Muscle layer of duodenum (tissue), 2 donors: Measurements from ENCODE around the gene GLI3.

ENCODE experiments used
- H3K27ac ChIP-seq: one replicate; pipeline ENCODE4 v1.7.0; 2013; ENCODE audit warnings: mild to moderate bottlenecking, low read length
- H3K27me3 ChIP-seq: one replicate; pipeline ENCODE4 v1.7.0; 2013; ENCODE audit warnings: low read depth, mild to moderate bottlenecking, control low read depth, low read length
- H3K36me3 ChIP-seq, 2 donors: one replicate each; pipeline ENCODE4 v1.7.0; 2013; ENCODE audit warnings: low read length in 2 of 2, control low read depth in 1 of 2, mild to moderate bottlenecking in 1 of 2; ENCODE audit not compliant: insufficient read depth in 2 of 2, control insufficient read depth in 1 of 2
- H3K4me1 ChIP-seq, 2 donors: one replicate each; pipeline ENCODE4 v1.7.0; 2013; ENCODE audit warnings: low read length in 2 of 2, mild to moderate bottlenecking in 2 of 2, control low read depth in 1 of 2, moderate library complexity in 1 of 2; ENCODE audit not compliant: insufficient read depth in 2 of 2, control insufficient read depth in 1 of 2
- H3K4me3 ChIP-seq, 2 donors: one replicate each; pipeline ENCODE4 v1.7.0; 2013; ENCODE audit warnings: low read length in 2 of 2, low read depth in 1 of 2, mild to moderate bottlenecking in 1 of 2
- H3K9me3 ChIP-seq, 2 donors: one replicate each; pipeline ENCODE4 v1.7.0; 2013; ENCODE audit warnings: low read length in 2 of 2, control low read depth in 1 of 2, mild to moderate bottlenecking in 1 of 2; ENCODE audit not compliant: control insufficient read depth in 1 of 2
- donor health status: healthy.

The GLI3 gene

GRCh38 chr7:42075418-42075817 is 161.6 kb downstream of the GLI3 start:
- H3K4me3 ChIP-seq: no peak overlapping the region
- no peaks in the 10 kb centered on the region for H3K9me3 ChIP-seq
- no peaks in the 10 kb centered on the region for H3K27me3 ChIP-seq
- peaks cover 4 to 6% of the 10 kb centered on the region in 2 donors for H3K36me3 ChIP-seq
- H3K27ac ChIP-seq: no peak overlapping the region
- peaks cover 3 to 49% of the 10 kb centered on the region in 2 donors for H3K4me1 ChIP-seq

GRCh38 chr7:42074076-42074475 is 162.9 kb downstream of the GLI3 start:
- no peaks in the 10 kb centered on the region for H3K27me3 ChIP-seq
- H3K4me1 ChIP-seq: peaks cover 3 to 52% of the 10 kb centered on the region in 2 donors
- H3K27ac ChIP-seq: no peak overlapping the region
- H3K9me3 ChIP-seq: no peaks in the 10 kb centered on the region
- H3K4me3 ChIP-seq: no peak overlapping the region
- H3K36me3 ChIP-seq: peaks cover 4 to 6% of the 10 kb centered on the region in 2 donors

- Histone ChIP-seq H3K9me3 (no peaks in the 10 kb centered on the region), H3K27ac (no peak overlapping the region), H3K27me3 (no peaks in the 10 kb centered on the region), H3K4me3 (no peak overlapping the region), H3K36me3 (peaks cover 4 to 6% of the 10 kb centered on the region in 2 donors), H3K4me1 (peaks cover 3 to 44% of the 10 kb centered on the region in 2 donors)
Measured at GRCh38 chr7:42071372-42072261, 165.4 kb downstream of the GLI3 start.

GRCh38 chr7:42070068-42070467 is 166.9 kb downstream of the GLI3 start:
- H3K27ac ChIP-seq: no peak overlapping the region
- peaks cover 4 to 6% of the 10 kb centered on the region in 2 donors for H3K36me3 ChIP-seq
- peaks cover 0 to 35% of the 10 kb centered on the region in 2 donors for H3K4me1 ChIP-seq
- no peaks in the 10 kb centered on the region for H3K27me3 ChIP-seq
- no peaks in the 10 kb centered on the region for H3K9me3 ChIP-seq
- no peak overlapping the region for H3K4me3 ChIP-seq

GRCh38 chr7:42069590-42069989 is 167.4 kb downstream of the GLI3 start:
- no peaks in the 10 kb centered on the region for H3K27me3 ChIP-seq
- peaks cover 3 to 4% of the 10 kb centered on the region in 2 donors for H3K36me3 ChIP-seq
- H3K27ac ChIP-seq: no peak overlapping the region
- H3K4me3 ChIP-seq: no peak overlapping the region
- no peaks in the 10 kb centered on the region for H3K9me3 ChIP-seq
- peaks cover 0 to 31% of the 10 kb centered on the region in 2 donors for H3K4me1 ChIP-seq

- Histone ChIP-seq H3K9me3 (no peaks in the 10 kb centered on the region), H3K4me3 (no peak overlapping the region), H3K36me3 (no peaks in the 10 kb centered on the region), H3K27ac (no peak overlapping the region), H3K4me1 (peaks cover 0 to 29% of the 10 kb centered on the region in 2 donors), H3K27me3 (no peaks in the 10 kb centered on the region)
Measured at GRCh38 chr7:42068554-42069280, 168.3 kb downstream of the GLI3 start.

- Histone ChIP-seq H3K4me1 (peaks cover 0 to 23% of the 10 kb centered on the region in 2 donors), H3K27ac (no peak overlapping the region), H3K9me3 (no peaks in the 10 kb centered on the region), H3K36me3 (no peaks in the 10 kb centered on the region), H3K27me3 (no peaks in the 10 kb centered on the region), H3K4me3 (no peak overlapping the region)
Measured at GRCh38 chr7:42065942-42066341, 171.1 kb downstream of the GLI3 start.

GRCh38 chr7:42065015-42065414 is 172.0 kb downstream of the GLI3 start:
- Histone ChIP-seq H3K4me3 (no peak overlapping the region), H3K27me3 (no peaks in the 10 kb centered on the region), H3K27ac (no peak overlapping the region), H3K36me3 (no peaks in the 10 kb centered on the region), H3K9me3 (no peaks in the 10 kb centered on the region), H3K4me1 (peaks cover 0 to 16% of the 10 kb centered on the region in 2 donors)

- Histone ChIP-seq H3K4me3 (no peak overlapping the region), H3K27me3 (no peaks in the 10 kb centered on the region), H3K27ac (no peak overlapping the region), H3K36me3 (no peaks in the 10 kb centered on the region), H3K4me1 (peaks cover 0 to 16% of the 10 kb centered on the region in 2 donors), H3K9me3 (no peaks in the 10 kb centered on the region)
Measured at GRCh38 chr7:42064534-42064933, 172.5 kb downstream of the GLI3 start.

- Histone ChIP-seq H3K4me1 (peaks cover 0 to 14% of the 10 kb centered on the region in 2 donors), H3K27me3 (no peaks in the 10 kb centered on the region)
Measured at GRCh38 chr7:42059275-42059674, 177.7 kb downstream of the GLI3 start.

GRCh38 chr7:42057331-42057730 is 179.7 kb downstream of the GLI3 start:
- H3K4me1 ChIP-seq: peaks cover 0 to 7% of the 10 kb centered on the region in 2 donors
- H3K4me3 ChIP-seq: no peak overlapping the region
- no peaks in the 10 kb centered on the region for H3K9me3 ChIP-seq
- no peak overlapping the region for H3K27ac ChIP-seq
- no peaks in the 10 kb centered on the region for H3K36me3 ChIP-seq
- H3K27me3 ChIP-seq: no peaks in the 10 kb centered on the region

More at GRCh38 chr7:42059275-42059674, 177.7 kb downstream of the GLI3 start:
- Histone ChIP-seq H3K9me3 (no peaks in the 10 kb centered on the region), H3K4me3 (no peak overlapping the region), H3K27ac (no peak overlapping the region), H3K36me3 (no peaks in the 10 kb centered on the region)
